Measurements from ENCODE around the gene EHD2.

Gene EHD2

GRCh38 chr19:47682939-47683338, 30.3 kb upstream of the EHD2 start:
- no peak overlapping the region for H3K27ac ChIP-seq
- no peaks in the 10 kb centered on the region for H3K9me3 ChIP-seq
- no peaks in the 10 kb centered on the region for H3K27me3 ChIP-seq
- peaks cover 63% of the 10 kb centered on the region for H3K36me3 ChIP-seq
- H3K4me3 ChIP-seq (ENCODE audit: low read depth in 1 of 2, low read length in 1 of 2): no peak overlapping the region
- TF ChIP-seq, protein P1, sequence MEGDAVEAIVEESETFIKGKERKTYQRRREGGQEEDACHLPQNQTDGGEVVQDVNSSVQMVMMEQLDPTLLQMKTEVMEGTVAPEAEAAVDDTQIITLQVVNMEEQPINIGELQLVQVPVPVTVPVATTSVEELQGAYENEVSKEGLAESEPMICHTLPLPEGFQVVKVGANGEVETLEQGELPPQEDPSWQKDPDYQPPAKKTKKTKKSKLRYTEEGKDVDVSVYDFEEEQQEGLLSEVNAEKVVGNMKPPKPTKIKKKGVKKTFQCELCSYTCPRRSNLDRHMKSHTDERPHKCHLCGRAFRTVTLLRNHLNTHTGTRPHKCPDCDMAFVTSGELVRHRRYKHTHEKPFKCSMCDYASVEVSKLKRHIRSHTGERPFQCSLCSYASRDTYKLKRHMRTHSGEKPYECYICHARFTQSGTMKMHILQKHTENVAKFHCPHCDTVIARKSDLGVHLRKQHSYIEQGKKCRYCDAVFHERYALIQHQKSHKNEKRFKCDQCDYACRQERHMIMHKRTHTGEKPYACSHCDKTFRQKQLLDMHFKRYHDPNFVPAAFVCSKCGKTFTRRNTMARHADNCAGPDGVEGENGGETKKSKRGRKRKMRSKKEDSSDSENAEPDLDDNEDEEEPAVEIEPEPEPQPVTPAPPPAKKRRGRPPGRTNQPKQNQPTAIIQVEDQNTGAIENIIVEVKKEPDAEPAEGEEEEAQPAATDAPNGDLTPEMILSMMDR (IDR thresholded peaks at IDR 0.05): no peak
- H3K4me1 ChIP-seq (ENCODE audit: control insufficient read depth in 1 of 2, insufficient read depth in 1 of 2, low read depth in 1 of 2, low read length in 1 of 2): no peaks in the 10 kb centered on the region

DNA sequence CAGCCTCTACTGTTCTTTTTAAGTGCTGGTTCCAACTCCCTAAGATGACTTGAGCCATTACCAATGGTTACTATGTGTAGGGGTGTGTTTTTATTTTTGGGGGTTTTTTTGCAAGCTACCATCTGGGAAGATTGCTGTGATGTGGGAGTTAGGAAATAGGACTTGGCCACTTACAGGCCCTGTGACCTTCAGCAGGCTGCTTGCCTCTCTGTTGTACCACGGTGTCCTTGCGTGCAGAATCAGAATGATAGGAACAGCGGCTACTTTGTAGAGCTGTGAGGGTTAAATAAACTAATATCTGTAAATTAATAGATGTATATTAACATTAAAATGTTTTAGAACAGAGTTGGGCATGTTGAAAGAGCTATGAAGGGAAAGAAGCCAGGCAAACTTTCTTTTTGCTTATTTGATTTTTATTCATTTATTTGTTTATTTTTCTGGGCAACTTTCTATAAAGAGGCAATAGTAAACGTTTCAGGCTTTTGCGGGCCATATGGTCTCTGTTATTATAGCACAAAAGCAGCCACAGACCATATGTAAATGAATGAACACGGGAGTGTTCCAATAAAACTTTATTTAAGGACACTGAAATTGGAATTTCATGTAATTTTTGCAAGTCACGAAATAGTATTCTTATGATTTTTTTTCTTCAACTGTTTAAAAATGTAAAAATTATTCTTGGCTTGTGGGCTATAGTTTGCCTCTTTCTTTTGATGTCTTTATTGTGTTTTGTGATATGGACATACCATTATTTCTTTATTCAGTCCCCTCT, 26.4 kb upstream of the EHD2 start:
- no peak overlapping the region for H3K27ac ChIP-seq
- no peak overlapping the region for H3K4me3 ChIP-seq (ENCODE audit: low read depth in 1 of 2, low read length in 1 of 2)
- no peaks in the 10 kb centered on the region for H3K9me3 ChIP-seq
- no peaks in the 10 kb centered on the region for H3K4me1 ChIP-seq (ENCODE audit: control insufficient read depth in 1 of 2, insufficient read depth in 1 of 2, low read depth in 1 of 2, low read length in 1 of 2)
- H3K27me3 ChIP-seq: no peaks in the 10 kb centered on the region
- TF ChIP-seq, protein P1 (IDR thresholded peaks at IDR 0.05): no peak
- peaks cover 44% of the 10 kb centered on the region for H3K36me3 ChIP-seq

- peaks cover 50% of the 10 kb centered on the region for H3K36me3 ChIP-seq
- H3K4me1 ChIP-seq (ENCODE audit: control insufficient read depth in 1 of 2, insufficient read depth in 1 of 2, low read depth in 1 of 2, low read length in 1 of 2): no peaks in the 10 kb centered on the region
- H3K27me3 ChIP-seq: no peaks in the 10 kb centered on the region
- H3K9me3 ChIP-seq: no peaks in the 10 kb centered on the region
- H3K4me3 ChIP-seq (ENCODE audit: low read depth in 1 of 2, low read length in 1 of 2): no peak overlapping the region
- TF ChIP-seq, protein P1 (IDR thresholded peaks at IDR 0.05): no peak
- H3K27ac ChIP-seq: no peak overlapping the region
Measured at GRCh38 chr19:47687906-47688305, 25.3 kb upstream of the EHD2 start.

- no peaks in the 10 kb centered on the region for H3K9me3 ChIP-seq
- no peak overlapping the region for H3K4me3 ChIP-seq (ENCODE audit: low read depth in 1 of 2, low read length in 1 of 2)
- peaks cover 56% of the 10 kb centered on the region for H3K36me3 ChIP-seq
- no peaks in the 10 kb centered on the region for H3K4me1 ChIP-seq (ENCODE audit: control insufficient read depth in 1 of 2, insufficient read depth in 1 of 2, low read depth in 1 of 2, low read length in 1 of 2)
- H3K27me3 ChIP-seq: no peaks in the 10 kb centered on the region
- no peak overlapping the region for H3K27ac ChIP-seq
- TF ChIP-seq, protein P1 (IDR thresholded peaks at IDR 0.05): no peak
Measured at GRCh38 chr19:47691090-47691489, 22.1 kb upstream of the EHD2 start.

DNA sequence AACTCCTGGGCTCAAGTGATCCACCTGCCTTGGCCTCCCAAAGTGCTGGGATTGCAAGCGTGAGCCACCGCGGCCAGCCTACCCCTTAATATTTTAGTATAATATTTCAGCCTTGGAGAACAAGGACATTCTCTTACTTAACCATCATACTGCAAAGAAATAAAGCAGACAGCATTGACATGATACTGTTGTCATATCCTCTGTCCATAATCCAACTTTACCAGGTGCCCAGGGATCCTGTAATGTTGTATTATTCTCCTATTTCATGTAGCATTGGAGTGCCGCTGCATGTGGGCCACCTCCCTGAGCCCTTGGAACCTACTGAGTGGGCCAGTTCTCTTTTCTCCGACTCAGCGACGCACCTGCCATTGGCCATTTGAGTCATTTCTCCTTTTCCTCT, 21.4 kb upstream of the EHD2 start:
- TF ChIP-seq, protein P1 (IDR thresholded peaks at IDR 0.05): no peak
- Histone ChIP-seq H3K4me1 (ENCODE audit: control insufficient read depth in 1 of 2, insufficient read depth in 1 of 2, low read depth in 1 of 2, low read length in 1 of 2) (no peaks in the 10 kb centered on the region), H3K36me3 (peaks cover 59% of the 10 kb centered on the region), H3K9me3 (no peaks in the 10 kb centered on the region), H3K27me3 (no peaks in the 10 kb centered on the region), H3K4me3 (ENCODE audit: low read depth in 1 of 2, low read length in 1 of 2) (no peak overlapping the region), H3K27ac (no peak overlapping the region)
